Stimulated activated CD4-positive, alpha-beta T cell treated with anti-CD3 and anti-CD28 coated beads, TNF-alpha, amount 100 ng/mL, for 24 hours (primary cell): ENCODE data around the gene DBH.

Experiments
- DNase-seq, 3 experiments: peaks; one replicate each; pipeline ENCODE4 v3.0.0-alpha.2; 2020; ENCODE audit warnings: low read depth in 3 of 3

The DBH gene

DNA sequence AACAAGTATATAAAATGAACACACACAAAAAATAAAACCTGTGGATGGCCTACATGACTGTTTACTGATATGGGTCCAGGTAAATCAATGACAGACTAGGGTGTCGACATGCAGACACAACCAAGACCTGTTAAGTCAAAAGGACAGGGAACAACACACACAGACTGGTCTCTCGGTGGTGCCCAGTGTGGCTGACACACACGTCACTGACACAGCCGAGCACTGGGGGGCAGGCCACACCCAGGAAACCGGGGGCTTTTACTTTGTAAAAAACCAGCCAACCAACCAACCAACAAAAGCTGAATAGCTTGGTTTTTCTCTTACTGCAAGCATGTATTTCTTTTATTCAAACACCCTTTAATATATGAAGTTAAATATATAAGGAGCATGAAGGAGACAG lies 31.9 kb upstream of the DBH start:
- peak in 1 of 3 experiments; percentile 18 for DNase-seq

DNA sequence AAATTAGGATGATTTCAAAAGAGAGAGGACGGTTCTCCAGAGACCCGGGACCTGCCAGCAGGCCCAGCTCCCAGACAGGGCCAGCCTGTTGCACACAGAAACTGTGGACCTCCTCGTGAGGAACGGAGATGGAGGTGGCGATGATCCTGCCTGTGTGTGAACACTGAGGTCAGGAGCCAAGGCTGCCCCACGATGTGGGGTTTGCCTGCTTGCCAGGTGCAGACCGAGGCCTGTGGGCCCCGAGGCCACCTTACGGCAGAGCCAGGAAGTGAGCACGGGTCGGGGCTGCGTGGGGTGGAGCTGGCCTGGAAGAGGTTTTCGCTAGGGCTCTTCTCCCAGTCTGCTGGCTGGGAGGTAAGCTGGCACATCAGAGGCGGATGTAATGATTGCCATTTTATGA lies 31.3 kb upstream of the DBH start:
- DNase-seq, result no peak

DNA sequence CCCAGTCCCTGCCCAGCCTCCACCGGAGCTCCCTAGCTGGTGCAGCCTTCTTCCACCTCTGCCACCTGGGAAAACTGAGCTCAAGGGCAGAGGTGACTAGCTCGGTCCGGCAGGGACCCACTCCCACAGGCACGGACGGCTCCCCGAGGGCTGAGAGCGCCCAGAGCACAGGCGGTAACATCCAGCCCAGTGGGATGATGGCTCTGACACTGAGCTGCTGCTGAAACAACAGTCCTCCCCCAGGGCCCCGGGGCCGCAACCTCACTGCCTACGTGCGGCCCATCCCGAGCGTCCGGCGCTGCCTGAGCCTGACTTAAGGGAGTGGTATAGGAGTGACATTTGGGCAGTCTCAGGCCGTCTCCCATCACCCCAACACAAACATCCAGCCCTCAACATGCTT lies 30.7 kb upstream of the DBH start:
- no peak for DNase-seq

DNA sequence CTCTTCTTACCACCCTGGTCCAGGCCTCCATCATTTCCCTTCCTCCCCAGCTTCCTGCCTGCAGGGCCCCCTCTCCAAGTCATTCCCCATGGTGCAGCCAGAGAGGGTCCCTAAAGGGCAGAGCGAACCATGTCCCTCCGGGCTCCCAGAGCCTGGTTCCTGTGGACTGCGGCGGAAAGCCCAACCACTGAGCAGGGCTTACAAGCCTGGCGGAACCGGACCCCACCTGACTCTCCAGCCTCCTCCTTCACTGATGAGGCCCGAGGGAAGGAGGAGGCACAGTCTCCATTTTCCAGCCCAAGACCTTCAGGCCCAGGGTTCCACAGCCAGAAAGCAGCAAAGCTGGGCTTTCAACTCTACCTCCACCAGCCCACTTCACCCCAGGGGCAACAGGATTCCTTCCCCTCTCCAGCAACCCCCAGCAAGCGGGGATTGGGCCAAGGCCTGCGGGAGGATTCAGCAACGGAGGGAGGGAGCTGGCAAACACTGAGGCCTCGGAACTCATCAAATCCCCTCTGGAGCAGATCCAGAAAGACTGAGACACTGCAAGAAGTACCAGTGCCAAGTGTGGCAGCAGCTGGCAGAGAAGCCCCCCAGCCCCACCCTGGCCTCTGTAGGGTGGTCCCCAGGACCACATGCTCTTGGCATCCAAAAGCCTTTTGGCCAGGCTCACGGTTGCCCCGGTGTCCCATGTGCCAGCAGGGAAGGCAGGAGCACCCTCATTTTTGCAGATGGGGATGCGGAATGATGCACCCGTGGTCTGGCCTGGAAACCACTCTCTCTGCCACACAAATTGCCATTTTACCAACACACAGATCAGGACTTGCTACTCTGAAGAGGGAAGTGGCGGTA lies 30.1 kb upstream of the DBH start:
- no peak for DNase-seq

- DNase-seq, result no peak
Observed at GRCh38 chr9:133606708-133607025, 29.5 kb upstream of the DBH start.

DNA sequence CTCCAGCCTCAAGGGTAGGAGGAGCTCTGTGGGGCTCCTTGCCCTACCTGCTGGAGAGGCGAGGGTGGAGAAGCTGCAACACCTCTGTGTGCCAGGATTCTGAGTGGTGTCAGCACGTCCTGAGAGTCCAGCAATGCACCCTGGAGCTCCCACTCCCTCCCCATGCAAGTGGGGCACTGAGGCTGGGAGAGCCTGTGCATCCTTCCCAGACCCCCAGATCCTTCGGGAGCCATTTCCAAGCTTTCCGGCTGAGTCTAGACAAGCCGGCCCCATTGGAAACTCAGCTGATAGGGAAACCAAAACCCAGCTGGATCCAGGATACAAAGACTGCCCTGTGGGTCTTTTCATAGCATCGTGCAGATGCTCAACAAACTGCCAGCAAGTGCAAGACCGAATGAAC lies 28.8 kb upstream of the DBH start:
- DNase-seq, result no peak

DNA sequence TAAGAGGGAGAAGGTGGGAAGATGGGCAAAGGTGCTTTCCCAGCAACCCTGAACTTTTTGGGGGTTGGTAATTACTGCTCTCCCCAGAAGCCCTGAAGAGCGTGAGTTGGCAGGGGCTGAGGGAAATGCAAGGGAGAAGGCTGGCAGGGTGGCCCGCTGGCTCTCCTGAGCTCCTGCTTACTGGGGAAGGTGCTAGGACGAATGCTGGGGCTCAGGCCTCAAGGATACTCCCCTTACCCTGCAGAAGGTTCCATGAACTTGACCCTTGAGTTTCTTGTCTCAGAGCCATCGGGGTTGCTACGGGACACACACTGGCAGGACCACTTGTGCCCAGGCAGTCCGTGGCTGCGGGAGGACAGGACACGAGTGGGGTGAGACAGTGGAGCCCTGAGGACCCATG lies 28.2 kb upstream of the DBH start:
- DNase-seq, result no peak

- DNase-seq, result no peak
Observed at GRCh38 chr9:133608382-133608781, 27.8 kb upstream of the DBH start.

DNA sequence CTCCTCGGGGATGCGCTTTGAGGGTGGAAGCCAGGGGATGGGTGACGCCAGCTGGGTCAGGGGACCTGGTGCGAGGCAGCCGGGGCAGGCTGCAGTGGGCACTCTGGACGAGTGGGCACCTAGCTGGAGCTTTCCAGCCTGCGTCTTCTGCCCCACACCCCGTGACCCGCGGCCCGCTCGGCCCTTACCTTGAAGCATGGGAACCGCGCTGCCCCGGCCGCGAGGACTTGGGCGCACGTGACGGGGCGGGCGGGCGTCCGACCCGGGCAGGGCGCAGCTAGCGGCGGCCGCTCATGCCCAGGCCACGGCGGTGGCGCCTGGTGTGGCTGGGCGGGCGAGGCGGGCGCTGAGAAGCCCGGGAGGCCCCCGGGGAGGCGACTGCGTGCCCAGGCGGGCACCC lies 27.3 kb upstream of the DBH start:
- DNase-seq, result no peak

DNA sequence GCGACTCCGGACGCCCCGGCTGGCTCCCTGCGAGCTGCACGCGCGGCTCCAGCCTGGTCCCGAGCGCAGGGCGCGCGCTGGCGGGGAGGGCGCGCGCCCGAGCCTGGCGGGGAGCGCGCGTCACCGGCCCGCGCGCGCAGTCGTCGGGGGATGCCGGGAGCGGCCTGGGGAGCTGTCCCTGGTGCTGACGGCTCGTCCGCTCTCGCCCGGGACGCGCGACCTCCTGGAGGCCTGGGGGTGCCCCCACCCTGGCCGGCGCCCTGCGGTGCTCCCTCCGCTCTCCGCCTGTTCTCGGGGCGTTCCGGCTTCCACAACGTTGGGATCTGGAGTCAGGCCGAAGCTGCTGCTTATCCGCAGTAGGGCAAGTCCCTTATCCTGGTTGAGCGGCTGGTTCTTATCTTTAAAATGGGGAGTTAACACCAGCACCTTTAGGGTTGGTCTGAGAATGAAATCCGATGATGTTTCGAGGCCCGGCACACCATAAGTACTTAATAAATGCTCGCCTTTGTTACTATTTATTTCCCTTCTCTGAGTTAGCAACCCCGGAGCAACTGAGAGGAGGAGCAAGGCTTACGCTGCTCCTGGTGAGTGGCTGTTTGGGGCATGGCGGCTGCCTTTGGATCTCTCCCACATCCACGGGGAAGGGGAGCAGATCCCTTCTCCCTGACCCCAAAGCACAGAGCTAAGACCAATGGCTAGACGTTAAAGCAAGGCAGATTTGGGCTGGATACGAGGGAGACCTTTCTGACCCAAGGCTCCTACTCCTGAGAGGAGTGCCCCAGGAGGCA lies 26.7 kb upstream of the DBH start, which contains the start of gene FAM163B:
Gene FAM163B, minus strand, starts transcription at position 79 of the 788 bp plus-strand sequence. CDS start 29,166 bp downstream, outside the sequence.
- DNase-seq, result peak in 2 of 3 experiments; percentile 18 to 32

DNA sequence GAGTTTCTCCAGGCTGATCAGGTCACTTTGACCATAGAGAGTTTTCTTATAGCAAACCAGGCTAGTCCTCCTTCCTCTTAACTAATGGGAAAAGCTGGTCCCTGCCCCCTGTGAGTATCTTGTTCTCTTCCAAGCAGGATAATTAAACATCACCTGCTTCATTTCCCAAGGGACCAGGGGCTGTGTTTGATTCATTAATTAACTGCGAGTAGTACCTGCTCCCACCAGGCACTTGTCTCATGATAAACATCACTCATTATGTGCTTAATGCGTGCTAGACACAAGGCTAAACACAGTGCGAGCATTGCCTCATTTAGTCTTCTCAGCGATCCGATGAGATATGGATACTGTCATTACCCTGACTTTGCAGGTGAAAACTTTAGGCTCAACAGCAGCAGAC lies 25.3 kb upstream of the DBH start:
- no peak for DNase-seq

GRCh38 chr9:133612051-133612450 lies 24.1 kb upstream of the DBH start:
- no peak for DNase-seq

GRCh38 chr9:133612816-133613215 lies 23.3 kb upstream of the DBH start:
- no peak for DNase-seq

GRCh38 chr9:133613432-133613831 lies 22.7 kb upstream of the DBH start:
- DNase-seq, result no peak

GRCh38 chr9:133614056-133614455 lies 22.1 kb upstream of the DBH start:
- no peak for DNase-seq

DNA sequence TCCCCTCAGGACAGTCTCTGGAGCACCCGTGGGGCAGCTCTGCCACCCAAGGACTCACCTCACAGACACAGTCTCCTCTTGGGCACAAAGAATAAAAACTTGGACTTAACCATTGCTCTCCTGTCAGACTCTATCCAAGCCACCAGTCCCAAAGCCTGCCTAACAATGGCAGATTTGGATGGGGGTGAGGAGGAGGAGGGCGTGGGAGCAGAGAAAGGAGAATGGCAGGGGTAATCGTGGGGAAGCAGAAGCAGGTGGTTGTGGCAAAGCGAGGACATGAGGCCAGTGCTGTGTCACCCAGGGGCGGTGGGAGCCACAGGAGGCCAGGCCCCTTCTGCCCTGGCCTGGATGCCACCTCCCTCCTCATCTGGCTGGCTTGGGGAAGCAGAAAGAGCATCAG lies 21.5 kb upstream of the DBH start:
- no peak for DNase-seq

- DNase-seq, result no peak
Observed at GRCh38 chr9:133615186-133615585, 21.0 kb upstream of the DBH start.

DNA sequence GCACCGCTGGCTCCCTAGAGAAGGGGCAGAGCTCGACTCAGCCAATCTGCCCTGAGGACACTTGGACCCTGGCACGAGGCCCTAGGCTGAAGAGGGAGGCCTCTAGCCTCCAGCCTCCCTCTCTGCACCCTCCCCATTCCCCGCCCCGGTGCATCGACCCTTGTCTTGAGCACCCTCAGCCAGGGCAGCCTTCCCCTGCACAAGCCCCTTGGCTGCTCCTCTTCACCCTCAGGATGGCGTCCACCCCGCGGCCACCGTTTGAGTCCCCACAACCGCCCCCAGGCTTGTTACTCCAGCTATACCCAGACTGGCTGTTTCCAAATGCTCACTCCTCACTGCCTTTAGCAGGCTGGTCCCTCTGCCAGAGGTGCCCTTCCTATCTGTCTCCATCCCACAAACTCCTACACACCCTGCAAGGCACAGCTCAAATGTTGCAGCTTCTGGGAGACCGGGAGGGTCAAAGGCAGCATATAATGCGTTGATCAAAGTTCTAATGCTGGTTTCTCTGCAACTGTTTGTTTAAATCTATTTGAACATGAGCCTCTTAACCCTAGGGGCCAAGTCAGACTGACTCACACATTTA lies 20.5 kb upstream of the DBH start:
- DNase-seq, result no peak

GRCh38 chr9:133616643-133617405 lies 19.3 kb upstream of the DBH start:
- no peak for DNase-seq

DNA sequence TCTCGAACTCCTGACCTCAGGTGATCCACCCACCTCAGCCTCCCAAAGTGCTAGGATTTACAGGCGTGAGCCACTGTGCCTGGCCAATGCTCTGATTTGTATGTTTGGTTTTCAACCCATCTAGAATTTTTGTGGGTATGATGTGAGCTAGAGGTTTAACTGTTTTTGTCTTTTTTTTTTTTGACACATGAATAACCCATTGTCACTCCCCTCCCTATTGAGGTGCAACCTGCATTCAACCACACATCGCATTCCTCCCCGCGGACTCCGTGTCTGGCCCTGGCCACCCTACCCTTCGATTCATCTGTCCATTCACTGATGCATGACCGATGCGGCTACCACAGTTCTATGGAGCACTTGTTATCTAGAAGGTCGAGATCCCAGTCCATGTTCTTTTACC lies 17.4 kb upstream of the DBH start:
- DNase-seq, result no peak

- peak in 1 of 3 experiments; percentile 48 for DNase-seq
Observed at GRCh38 chr9:133619791-133620190, 16.4 kb upstream of the DBH start.

- DNase-seq, result no peak
Observed at GRCh38 chr9:133621725-133622267, 14.4 kb upstream of the DBH start.
